Stomach (tissue), 4 donors: Measurements from ENCODE around the gene SLC6A17.

Source experiments
- CTCF ChIP-seq, 7 experiments: fragments of 450-650 bp in 4 of 7; fragments of 200-600 bp in 3 of 7; sonication (generic) in 3 of 7; IDR thresholded peaks; one replicate each; pipeline ENCODE4 v1.5.1; 2016 to 2019; ENCODE audit warnings: antibody characterized with exemption in 7 of 7, control low read depth in 2 of 7, mild to moderate bottlenecking in 1 of 7
- POLR2A ChIP-seq, 4 donors: fragments of 450-650 bp; IDR thresholded peaks; one replicate each; pipeline ENCODE4 v1.6.1; 2016; ENCODE audit warnings: antibody characterized with exemption in 4 of 4, control low read depth in 2 of 4, mild to moderate bottlenecking in 1 of 4, moderate library complexity in 1 of 4

DNA sequence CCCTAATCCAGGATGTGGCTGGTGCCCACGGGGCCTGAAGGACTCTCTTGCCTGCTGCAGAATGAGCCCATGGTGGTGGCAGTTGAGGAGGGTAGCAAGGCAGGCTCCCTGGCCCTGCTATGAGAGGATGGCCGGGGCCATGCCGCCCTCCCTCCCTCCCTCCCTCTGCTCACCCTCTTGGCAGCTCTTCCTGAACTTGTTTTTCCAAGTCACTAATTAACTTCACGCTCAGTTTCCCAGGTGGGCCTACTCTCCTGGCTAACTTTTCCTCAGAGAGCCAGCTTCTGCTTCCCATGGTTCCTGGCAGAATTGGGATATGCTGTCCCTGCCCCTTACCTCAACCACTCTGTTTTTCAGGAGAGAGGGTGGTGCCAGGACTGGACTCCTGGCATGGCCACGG lies 70.0 kb downstream of the SLC6A17 start:
- TF ChIP-seq POLR2A (IDR thresholded peaks at IDR 0.05) (no peak), CTCF (IDR thresholded peaks at IDR 0.05) (no peak)
